Stimulated activated CD8-positive, alpha-beta memory T cell treated with anti-CD3 and anti-CD28 coated beads, Interleukin-15, amount 100 ng/mL, for 48 hours (primary cell): ENCODE data around the gene RNU11.
"Not testable (repeated sequence)": the region's sequence is repeated elsewhere in the genome, so short reads cannot be mapped to it uniquely, and the experiment has no call there.

Experiments
- DNase-seq, 2 donors: peaks; one replicate each; pipeline ENCODE4 v3.0.0-alpha.2; 2020; ENCODE audit warnings: low read depth in 2 of 2

The RNU11 gene

GRCh38 chr1:28663871-28664470 lies 15.6 kb downstream of the RNU11 start:
- no peak for DNase-seq

DNA sequence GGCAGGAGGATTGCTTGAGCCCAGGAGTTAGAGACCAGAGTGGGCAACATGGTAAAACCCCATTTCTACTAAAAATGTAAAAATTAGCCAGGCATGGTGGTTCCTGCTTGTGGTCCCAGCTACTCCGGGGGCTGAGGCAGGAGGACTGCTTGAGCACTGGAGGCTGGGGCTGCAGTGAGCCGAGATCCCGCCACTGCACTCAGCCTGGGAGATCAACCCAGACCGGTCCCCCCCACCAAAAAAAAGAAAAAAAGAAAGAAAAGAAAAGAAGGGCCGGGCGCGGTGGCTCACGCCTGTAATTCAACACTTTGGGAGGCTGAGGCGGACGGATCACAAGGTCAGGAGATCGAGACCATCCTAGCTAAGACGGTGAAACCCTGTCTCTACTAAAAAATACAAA lies 18.4 kb downstream of the RNU11 start:
- no peak for DNase-seq

- DNase-seq = peak; percentile 84 to 89
These were observed 20.0 kb downstream of the RNU11 start, which contains the start of gene GMEB1 for GRCh38 chr1:28668191-28668955. TSS of gene GMEB1 (plus strand) at chr1:28668784. CDS start at chr1:28683613, 14,829 bp downstream.

DNA sequence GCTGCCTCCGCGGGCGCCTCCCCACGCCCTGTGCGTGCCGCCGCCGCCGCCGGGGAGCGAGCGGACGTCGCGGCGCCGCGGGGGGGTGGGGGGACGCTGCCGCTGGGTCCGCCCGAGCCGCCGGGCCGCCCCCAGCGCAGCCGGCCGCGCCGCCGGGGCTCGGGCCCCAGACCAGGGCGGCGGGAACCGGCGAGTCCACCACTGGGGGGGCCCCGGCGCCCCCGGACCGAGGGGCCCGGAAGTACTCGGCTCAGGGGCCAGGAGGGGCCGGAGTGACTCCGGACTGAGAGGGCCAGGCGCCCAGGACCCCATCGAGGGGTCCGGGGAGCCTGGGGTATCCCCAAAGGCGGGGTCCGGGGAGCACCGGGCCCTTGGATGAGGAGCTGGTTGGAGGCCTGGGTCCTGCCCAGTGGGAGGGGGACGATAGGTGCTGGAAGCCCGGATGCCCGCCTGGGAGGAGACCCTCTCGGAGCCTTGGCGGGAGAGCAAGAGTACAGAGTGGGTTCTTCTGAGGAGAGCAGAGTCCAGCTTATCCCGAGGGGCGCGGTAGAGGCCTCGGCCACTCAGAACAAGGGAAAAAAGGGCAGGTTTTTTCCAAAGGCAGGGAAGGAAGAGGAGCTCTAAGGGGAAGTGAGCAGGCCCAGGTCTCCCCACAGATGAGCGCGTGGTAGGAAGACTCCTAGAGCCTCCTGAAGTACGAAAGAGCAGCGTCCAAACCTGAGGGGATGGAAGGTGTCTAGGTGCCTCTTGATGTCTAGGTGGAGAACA lies 20.7 kb downstream of the RNU11 start:
- DNase-seq = peak in 1 of 2 donors; percentile 32

DNA sequence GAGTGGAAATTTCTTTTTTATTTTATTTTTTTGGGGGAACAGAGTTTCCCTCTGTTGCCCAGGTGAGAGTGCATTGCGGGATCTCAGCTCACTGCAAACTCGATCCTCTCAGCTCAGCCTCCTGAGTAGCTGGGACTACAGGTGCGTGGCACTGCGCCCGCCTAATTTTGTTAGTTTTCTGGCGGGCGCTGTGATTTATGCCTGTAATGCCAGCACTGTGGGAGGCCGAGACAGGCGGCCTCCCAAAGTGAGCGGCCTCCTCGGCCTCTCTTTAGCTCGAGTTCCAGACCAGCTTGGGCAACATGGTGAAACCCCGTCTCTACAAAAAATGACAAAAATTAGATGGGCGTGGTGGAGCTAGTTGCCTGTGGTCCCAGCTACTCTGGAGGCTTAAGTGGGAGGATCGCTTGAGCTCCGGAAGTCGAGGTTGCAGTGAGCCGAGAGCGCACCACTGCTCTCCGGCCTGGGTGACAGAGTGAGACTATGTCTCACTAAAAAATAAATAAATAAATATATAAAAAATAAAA lies 22.9 kb downstream of the RNU11 start:
- no peak for DNase-seq

DNA sequence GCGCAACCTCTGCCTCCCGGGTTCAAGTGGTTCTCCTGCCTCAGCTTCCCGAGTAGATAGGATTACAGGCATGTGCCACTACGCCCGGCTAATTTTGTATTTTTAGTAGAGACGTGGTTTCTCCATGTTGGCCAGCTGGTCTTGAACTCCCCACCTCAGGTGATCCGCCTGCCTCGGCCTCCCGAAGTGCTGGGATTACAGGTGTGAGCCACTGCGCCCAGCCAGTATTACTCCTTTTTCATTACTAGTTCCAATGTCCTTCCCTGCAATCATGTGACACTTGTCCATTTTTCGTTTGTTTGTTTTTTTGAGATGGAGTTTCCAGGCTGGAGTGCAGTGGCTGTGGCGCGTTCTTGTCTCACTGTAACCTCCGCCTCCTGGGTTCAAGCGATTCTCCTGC lies 24.6 kb downstream of the RNU11 start:
- DNase-seq = not testable (repeated sequence)

GRCh38 chr1:28675924-28676257 lies 27.5 kb downstream of the RNU11 start:
- DNase-seq = no peak

GRCh38 chr1:28680151-28680550 lies 31.8 kb downstream of the RNU11 start:
- no peak for DNase-seq

DNA sequence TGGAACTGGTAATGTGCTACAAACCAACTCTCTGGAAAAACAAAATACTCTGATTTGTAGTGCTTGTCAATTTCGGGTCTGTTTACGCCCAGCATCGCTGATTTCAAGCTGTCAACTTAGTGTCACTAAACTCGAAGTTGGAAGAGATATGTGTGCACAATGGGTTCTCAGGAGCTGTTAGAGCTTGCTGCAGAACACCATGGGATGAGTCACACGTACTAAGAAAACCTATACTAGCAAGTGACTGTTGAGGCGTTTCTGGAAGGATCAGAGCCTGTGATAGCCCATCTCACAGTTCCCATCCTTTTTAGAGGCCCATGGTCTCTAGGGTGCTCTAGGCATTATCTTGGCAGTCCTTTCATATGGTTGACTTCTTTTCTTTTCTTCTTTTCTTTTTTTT lies 34.4 kb downstream of the RNU11 start:
- DNase-seq = no peak

- DNase-seq = no peak
These were observed 36.5 kb downstream of the RNU11 start for GRCh38 chr1:28684937-28685336.

DNA sequence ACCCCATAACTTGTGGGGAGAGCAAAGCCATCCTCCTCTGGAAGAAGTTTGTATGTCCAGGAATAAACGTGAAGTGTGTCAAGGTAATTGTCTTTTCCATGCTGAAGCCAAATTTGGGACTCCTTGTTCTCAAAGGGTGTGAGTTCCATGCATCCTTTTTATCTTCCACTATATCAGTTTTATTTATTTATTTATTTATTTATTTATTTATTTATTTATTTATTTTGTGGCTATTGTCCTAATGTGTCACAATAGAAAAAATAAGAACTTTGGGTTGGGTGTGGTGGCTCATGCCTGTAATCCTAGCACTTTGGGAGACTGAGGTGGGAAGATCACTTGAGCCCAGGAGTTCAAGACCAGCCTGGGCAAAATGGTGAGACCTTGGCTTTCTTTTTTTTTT lies 43.2 kb downstream of the RNU11 start:
- not testable (repeated sequence) for DNase-seq
